IMR-90 (cell line): Measurements from ENCODE around the gene SETD2. TPM values are rescaled to one million over a fixed set of nuclear protein-coding genes. Genes with fewer than 3 reads are reported as not detected.
A peak's percentile ranks its signal among the peaks of the same experiment; 100 is the strongest.

Source experiments
- ATAC-seq: fragments of 200-7000 bp; cut with Tn5 transposase; 2 replicates; pipeline ENCODE4 v1.9.1; 2020; ENCODE audit warnings: low read depth, mild to moderate bottlenecking, moderate library complexity
- BruUV-seq: library from RNA; stranded (reverse); fragments of 400-500 nt; replicated peaks from 2 replicates; lab custom pipeline; 2021; lab: Mats Ljungman, UMichigan
- CTCF ChIA-PET: fragments of 300-600 bp; formaldehyde crosslinking; extraction: SDS; loops from one replicate; lab custom pipeline; 2021; ENCODE audit warnings: antibody characterized with exemption; lab: Yijun Ruan, JAX
- POLR2A ChIA-PET: fragments of 300-600 bp; sonication (Branson Sonifier 250); formaldehyde crosslinking; loops from one replicate; lab custom pipeline; 2022; ENCODE audit warnings: antibody characterized with exemption; ENCODE audit not compliant: unreplicated experiment; lab: Charles Lee
- DNase-seq: peaks from one replicate; pipeline ENCODE4 v3.0.0; 2013
- H2AFZ ChIP-seq: replicated peaks from 2 replicates; pipeline ENCODE3; 2013; ENCODE audit warnings: low read length, mild to moderate bottlenecking; ENCODE audit not compliant: poor library complexity
- H2AK5ac ChIP-seq: 2 replicates; pipeline ENCODE4 v1.6.1; 2013; ENCODE audit warnings: low read depth, low read length, inconsistent platforms
- H2AK9ac ChIP-seq: replicated peaks from 2 replicates; pipeline ENCODE3; 2013; ENCODE audit warnings: mild to moderate bottlenecking, low read depth, low read length, moderate library complexity; ENCODE audit not compliant: poor library complexity
- H2BK120ac ChIP-seq: 2 replicates; pipeline ENCODE4 v1.6.1; 2013; ENCODE audit warnings: low read depth, low read length, inconsistent platforms
- H2BK15ac ChIP-seq: 3 replicates; pipeline ENCODE4 v1.6.1; 2013; ENCODE audit warnings: low read depth, low read length, inconsistent platforms
- H2BK20ac ChIP-seq: 2 replicates; pipeline ENCODE4 v1.6.1; 2013; ENCODE audit warnings: low read depth, mild to moderate bottlenecking, inconsistent platforms, low read length, moderate library complexity
- H2BK5ac ChIP-seq: 2 replicates; pipeline ENCODE4 v1.6.1; 2013; ENCODE audit warnings: mild to moderate bottlenecking, low read depth, low read length, inconsistent platforms; ENCODE audit not compliant: poor library complexity, severe bottlenecking
- H3K14ac ChIP-seq: replicated peaks from 2 replicates; pipeline ENCODE4 v1.6.1; 2013; ENCODE audit warnings: low read depth, low read length, inconsistent platforms
- H3K18ac ChIP-seq: 2 replicates; pipeline ENCODE4 v1.6.1; 2013; ENCODE audit warnings: low read depth, low read length, control low read depth
- H3K23ac ChIP-seq: 2 replicates; pipeline ENCODE4 v1.6.1; 2013; ENCODE audit warnings: low read depth, low read length, inconsistent platforms
- H3K27ac ChIP-seq: 2 replicates; pipeline ENCODE4 v1.5.1; 2013; ENCODE audit warnings: mild to moderate bottlenecking, control low read depth, low read length; ENCODE audit not compliant: insufficient read depth
- H3K27me3 ChIP-seq: 2 replicates; pipeline ENCODE4 v1.6.1; 2013; ENCODE audit warnings: low read length; ENCODE audit not compliant: control insufficient read depth, insufficient read depth
- H3K36me3 ChIP-seq: 2 replicates; pipeline ENCODE4 v1.6.1; 2013; ENCODE audit warnings: low read length, mixed read lengths; ENCODE audit not compliant: control insufficient read depth, insufficient read depth
- H3K4ac ChIP-seq: 2 replicates; pipeline ENCODE4 v1.6.1; 2013; ENCODE audit warnings: low read depth, low read length, inconsistent platforms
- H3K4me1 ChIP-seq: 2 replicates; pipeline ENCODE4 v1.6.1; 2013; ENCODE audit warnings: low read length, mixed read lengths; ENCODE audit not compliant: control insufficient read depth, insufficient read depth
- H3K4me2 ChIP-seq: 2 replicates; pipeline ENCODE4 v1.6.1; 2013; ENCODE audit warnings: low read depth, mild to moderate bottlenecking, control low read depth, low read length, moderate library complexity
- H3K4me3 ChIP-seq: 2 replicates; pipeline ENCODE4 v1.5.1; 2013; ENCODE audit warnings: low read depth, mild to moderate bottlenecking, control low read depth, low read length, moderate library complexity; ENCODE audit not compliant: insufficient read depth
- H3K56ac ChIP-seq: 2 replicates; pipeline ENCODE4 v1.6.1; 2013; ENCODE audit warnings: low read length, inconsistent platforms; ENCODE audit not compliant: insufficient read depth; ENCODE audit errors: extremely low read depth
- H3K79me1 ChIP-seq, 2 experiments: 2 replicates each; pipeline ENCODE4 v1.6.1; 2013; ENCODE audit warnings: low read length in 2 of 2, inconsistent platforms in 1 of 2, low read depth in 1 of 2
- H3K9ac ChIP-seq: 2 replicates; pipeline ENCODE4 v1.6.1; 2013; ENCODE audit warnings: low read depth, low read length, control low read depth
- H3K9me1 ChIP-seq: 2 replicates; pipeline ENCODE4 v1.6.1; 2013; ENCODE audit warnings: low read length, inconsistent platforms; ENCODE audit not compliant: insufficient read depth
- H3K9me3 ChIP-seq: 2 replicates; pipeline ENCODE4 v1.6.1; 2013; ENCODE audit warnings: low read length; ENCODE audit not compliant: control insufficient read depth, insufficient read depth
- H4K20me1 ChIP-seq: 2 replicates; pipeline ENCODE4 v1.6.1; 2013; ENCODE audit warnings: low read length, inconsistent platforms; ENCODE audit not compliant: insufficient read depth
- H4K5ac ChIP-seq: 2 replicates; pipeline ENCODE4 v1.6.1; 2013; ENCODE audit warnings: mild to moderate bottlenecking, low read depth, low read length, control low read depth
- H4K8ac ChIP-seq, 2 experiments: 2 replicates each; pipeline ENCODE4 v1.6.1; 2013; ENCODE audit warnings: low read depth in 2 of 2, low read length in 2 of 2, control low read depth in 1 of 2, inconsistent platforms in 1 of 2
- H4K91ac ChIP-seq: 2 replicates; pipeline ENCODE4 v1.6.1; 2013; ENCODE audit warnings: low read depth, low read length, inconsistent platforms; ENCODE audit not compliant: insufficient read depth
- BHLHE40 ChIP-seq: fragments of 150-350 bp; IDR thresholded peaks from 2 replicates; pipeline ENCODE4 v1.6.1; 2016; ENCODE audit warnings: mild to moderate bottlenecking, low read depth, low read length
- CEBPB ChIP-seq: IDR thresholded peaks from 2 replicates; pipeline ENCODE4 v1.6.1; 2012; ENCODE audit warnings: low read depth, low read length, improper control_type of control experiment
- CHD1 ChIP-seq: IDR thresholded peaks from 2 replicates; pipeline ENCODE4 v1.6.1; 2012; ENCODE audit warnings: low read depth, low read length, improper control_type of control experiment
- FOS ChIP-seq: fragments of 150-350 bp; IDR thresholded peaks from 2 replicates; pipeline ENCODE4 v1.6.1; 2016; ENCODE audit warnings: low read depth, low read length
- MAFK ChIP-seq: IDR thresholded peaks from 2 replicates; pipeline ENCODE4 v1.6.1; 2012; ENCODE audit warnings: low read depth, low read length, improper control_type of control experiment
- MXI1 ChIP-seq: IDR thresholded peaks from 2 replicates; pipeline ENCODE4 v1.6.1; 2012; ENCODE audit warnings: low read depth, mild to moderate bottlenecking, low read length, moderate library complexity, borderline replicate concordance
- NFE2L2 ChIP-seq: fragments of 150-350 bp; IDR thresholded peaks from 2 replicates; pipeline ENCODE4 v1.6.1; 2016; ENCODE audit warnings: low read depth, mild to moderate bottlenecking, low read length
- POLR2A ChIP-seq: IDR thresholded peaks from 2 replicates; pipeline ENCODE4 v1.6.1; 2012; ENCODE audit warnings: mild to moderate bottlenecking, low read depth, low read length
- RAD21 ChIP-seq: IDR thresholded peaks from 2 replicates; pipeline ENCODE4 v1.6.1; 2012; ENCODE audit warnings: low read length, improper control_type of control experiment
- RCOR1 ChIP-seq: IDR thresholded peaks from 2 replicates; pipeline ENCODE4 v1.6.1; 2012; ENCODE audit warnings: mild to moderate bottlenecking, low read length, improper control_type of control experiment; ENCODE audit not compliant: insufficient replicate concordance
- RFX5 ChIP-seq: IDR thresholded peaks from 2 replicates; pipeline ENCODE4 v1.8.0; 2012; ENCODE audit warnings: low read depth, mild to moderate bottlenecking, low read length, moderate library complexity
- SMC3 ChIP-seq: fragments of 150-350 bp; IDR thresholded peaks from 2 replicates; pipeline ENCODE4 v1.6.1; 2016; ENCODE audit warnings: low read depth, mild to moderate bottlenecking, antibody characterized with exemption, low read length, moderate library complexity
- WGBS, 2 experiments: methylation state at CpG; one replicate each; pipeline versions ENCODE4 v1.1.5 to v1.1.7; 2013; ENCODE audit warnings: missing lambda C conversion rate in 2 of 2; ENCODE audit not compliant: insufficient read length in 1 of 2; ENCODE audit errors: extremely low coverage in 2 of 2; 5-methylcytosine and 5-hydroxymethylcytosine counted together
- dilution Hi-C: fragments of 300-500 bp; cut with HindIII; formaldehyde crosslinking; loops from one replicate; pipeline ENCODE4 v1.14.3; 2018; ENCODE audit warnings: low sequenced_read_pairs; ENCODE audit not compliant: unreplicated experiment
- in situ Hi-C: fragments of 300-500 bp; cut with MboI; formaldehyde crosslinking; loops from 3 replicates; pipeline ENCODE4 v1.14.3; 2019; ENCODE audit warnings: low sequenced_read_pairs, inconsistent platforms, mixed read lengths
- intact Hi-C: fragments of 100-400 bp; cut with micrococcal nuclease; formaldehyde crosslinking; loops from 2 replicates; pipeline ENCODE4 v1.10.0; 2022
- polyA plus RNA-seq, 3 experiments: library from polyadenylated mRNA; depleted of rRNA; stranded (reverse); fragments of >200 nt; gene quantifications; 2 replicates each; pipeline ENCODE4 v1.2.3, GENCODE V29; 2012; ENCODE audit warnings: low replicate concordance in 1 of 3
- total RNA-seq: library from RNA; depleted of rRNA; stranded (reverse); fragments of >200 nt; gene quantifications from 2 replicates; pipeline ENCODE4 v1.2.3, GENCODE V29; 2012
- TF ChIP-seq, protein P1 (sequence below): fragments of 150-350 bp; IDR thresholded peaks from 2 replicates; pipeline ENCODE4 v1.6.1; 2016; ENCODE audit warnings: low read depth, mild to moderate bottlenecking, low read length, moderate library complexity, borderline replicate concordance
- TF ChIP-seq, protein P2 (sequence below): conservative IDR thresholded peaks from 2 replicates; pipeline ENCODE4 v1.5.1; 2012; ENCODE audit warnings: mild to moderate bottlenecking, low read depth, low read length, improper control_type of control experiment
- TF ChIP-seq, protein P3 (sequence below): fragments of 150-350 bp; IDR thresholded peaks from 2 replicates; pipeline ENCODE4 v1.6.1; 2017; ENCODE audit warnings: mild to moderate bottlenecking, antibody characterized with exemption, low read length, low read depth

Gene SETD2
- total and polyA plus RNA-seq, 2 of the 4 experiments (the other 2 are of a cell fraction): 18.3 to 20.1 TPM

DNA sequence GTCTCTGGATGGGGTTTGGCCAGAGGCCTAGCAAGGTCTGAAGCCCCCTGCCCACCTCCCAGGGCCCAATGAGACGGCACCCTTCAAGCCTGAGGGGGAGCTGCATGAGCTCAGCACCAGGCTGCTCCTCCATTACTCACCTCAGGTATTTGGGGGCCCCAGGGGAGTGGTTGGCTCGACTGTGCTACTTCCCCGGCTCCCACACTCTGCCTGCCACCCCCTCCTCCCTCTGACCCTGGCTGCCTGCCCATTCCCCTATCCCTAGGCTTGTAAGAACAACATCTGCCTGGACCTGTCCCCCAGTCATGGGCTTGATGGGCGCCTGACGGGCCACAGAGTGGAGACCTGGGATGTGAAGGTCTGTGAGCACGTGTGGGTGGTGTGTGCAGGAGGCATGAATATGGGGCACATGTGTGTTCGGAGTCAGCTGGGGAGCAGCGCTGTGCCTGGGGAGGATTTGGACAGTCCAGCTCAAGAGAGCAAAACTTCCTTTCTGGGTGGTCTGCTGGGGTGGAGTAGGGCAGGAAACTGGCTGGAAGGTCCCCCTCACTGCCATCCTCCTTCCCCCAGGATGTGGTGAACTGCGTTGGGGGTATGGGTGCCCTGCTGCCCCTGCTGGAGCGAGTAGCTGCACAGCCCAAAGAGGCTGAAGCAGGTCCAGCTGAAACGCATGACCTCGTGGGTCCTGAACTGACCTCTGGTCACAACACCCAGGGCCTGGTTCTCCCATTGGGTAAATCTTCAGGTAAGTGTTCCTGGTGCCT lies 167.0 kb downstream of the SETD2 start:
- Histone ChIP-seq H3K4ac (no peak overlapping the region), H3K9me1 (peaks cover 6% of the 10 kb centered on the region; the same call in 1 of the 2 replicates), H2AK5ac (peak overlapping the region; percentile 16; the same call in 1 of the 2 replicates), H3K18ac (no peak overlapping the region), H2BK20ac (no peak overlapping the region), H4K5ac (no peak overlapping the region), H3K4me2 (no peak overlapping the region), H3K27ac (no peak overlapping the region), H3K79me1 (no peaks in the 10 kb centered on the region), H3K9me3 (no peaks in the 10 kb centered on the region), H4K20me1 (no peaks in the 10 kb centered on the region), H3K4me3 (no peak overlapping the region), H3K36me3 (no peaks in the 10 kb centered on the region; the same call in 1 of the 2 replicates), H3K23ac (no peak overlapping the region), H4K91ac (no peak overlapping the region), H3K4me1 (peaks cover 5% of the 10 kb centered on the region; the same call in 1 of the 2 replicates), H2BK15ac (no peak overlapping the region), H3K27me3 (no peaks in the 10 kb centered on the region), H2BK5ac (no peak overlapping the region), H3K56ac (no peak overlapping the region), H3K14ac (no peak overlapping the region), H2BK120ac (no peak overlapping the region), H2AK9ac (peak overlapping the region; percentile 55), H2AFZ (no peak overlapping the region), H3K9ac (no peak overlapping the region), H4K8ac (no peak overlapping the region)
- ATAC-seq: 0 out of 2 replicates have a peak, but pooled peaks have one; percentile 13
- 63% methylated on average over 3 of the region's 12 CpGs; no CpG with 5 or more reads in 1 of the 2 experiments for WGBS, 2 experiments
- dilution Hi-C loops (no loop called here), intact Hi-C loops (no loop called here), in situ Hi-C loops (no loop called here)
- CTCF ChIA-PET: no interaction called here
- DNase-seq: no peak
- POLR2A ChIA-PET: no interaction called here
- BruUV-seq: no TSS peak
- TF ChIP-seq, protein P1, sequence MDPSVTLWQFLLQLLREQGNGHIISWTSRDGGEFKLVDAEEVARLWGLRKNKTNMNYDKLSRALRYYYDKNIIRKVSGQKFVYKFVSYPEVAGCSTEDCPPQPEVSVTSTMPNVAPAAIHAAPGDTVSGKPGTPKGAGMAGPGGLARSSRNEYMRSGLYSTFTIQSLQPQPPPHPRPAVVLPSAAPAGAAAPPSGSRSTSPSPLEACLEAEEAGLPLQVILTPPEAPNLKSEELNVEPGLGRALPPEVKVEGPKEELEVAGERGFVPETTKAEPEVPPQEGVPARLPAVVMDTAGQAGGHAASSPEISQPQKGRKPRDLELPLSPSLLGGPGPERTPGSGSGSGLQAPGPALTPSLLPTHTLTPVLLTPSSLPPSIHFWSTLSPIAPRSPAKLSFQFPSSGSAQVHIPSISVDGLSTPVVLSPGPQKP: no peak
- TF ChIP-seq, protein P2, sequence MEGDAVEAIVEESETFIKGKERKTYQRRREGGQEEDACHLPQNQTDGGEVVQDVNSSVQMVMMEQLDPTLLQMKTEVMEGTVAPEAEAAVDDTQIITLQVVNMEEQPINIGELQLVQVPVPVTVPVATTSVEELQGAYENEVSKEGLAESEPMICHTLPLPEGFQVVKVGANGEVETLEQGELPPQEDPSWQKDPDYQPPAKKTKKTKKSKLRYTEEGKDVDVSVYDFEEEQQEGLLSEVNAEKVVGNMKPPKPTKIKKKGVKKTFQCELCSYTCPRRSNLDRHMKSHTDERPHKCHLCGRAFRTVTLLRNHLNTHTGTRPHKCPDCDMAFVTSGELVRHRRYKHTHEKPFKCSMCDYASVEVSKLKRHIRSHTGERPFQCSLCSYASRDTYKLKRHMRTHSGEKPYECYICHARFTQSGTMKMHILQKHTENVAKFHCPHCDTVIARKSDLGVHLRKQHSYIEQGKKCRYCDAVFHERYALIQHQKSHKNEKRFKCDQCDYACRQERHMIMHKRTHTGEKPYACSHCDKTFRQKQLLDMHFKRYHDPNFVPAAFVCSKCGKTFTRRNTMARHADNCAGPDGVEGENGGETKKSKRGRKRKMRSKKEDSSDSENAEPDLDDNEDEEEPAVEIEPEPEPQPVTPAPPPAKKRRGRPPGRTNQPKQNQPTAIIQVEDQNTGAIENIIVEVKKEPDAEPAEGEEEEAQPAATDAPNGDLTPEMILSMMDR: no peak
- TF ChIP-seq CEBPB (no peak), CHD1 (no peak), SMC3 (no peak), MAFK (no peak), NFE2L2 (no peak), RAD21 (no peak), RFX5 (no peak), POLR2A (no peak), RCOR1 (no peak), BHLHE40 (no peak), MXI1 (no peak), FOS (no peak)
- TF ChIP-seq, protein P3, sequence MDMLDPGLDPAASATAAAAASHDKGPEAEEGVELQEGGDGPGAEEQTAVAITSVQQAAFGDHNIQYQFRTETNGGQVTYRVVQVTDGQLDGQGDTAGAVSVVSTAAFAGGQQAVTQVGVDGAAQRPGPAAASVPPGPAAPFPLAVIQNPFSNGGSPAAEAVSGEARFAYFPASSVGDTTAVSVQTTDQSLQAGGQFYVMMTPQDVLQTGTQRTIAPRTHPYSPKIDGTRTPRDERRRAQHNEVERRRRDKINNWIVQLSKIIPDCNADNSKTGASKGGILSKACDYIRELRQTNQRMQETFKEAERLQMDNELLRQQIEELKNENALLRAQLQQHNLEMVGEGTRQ: no peak
